CD1c-positive myeloid dendritic cell (primary cell): ENCODE results near the gene FURIN.
"Not testable (repeated sequence)": the region's sequence is repeated elsewhere in the genome, so short reads cannot be mapped to it uniquely, and the experiment has no call there.

Experiments
- DNase-seq: peaks from one replicate; pipeline ENCODE4 v3.0.0-alpha.2; 2016; ENCODE audit errors: extremely low spot score

Gene FURIN

DNA sequence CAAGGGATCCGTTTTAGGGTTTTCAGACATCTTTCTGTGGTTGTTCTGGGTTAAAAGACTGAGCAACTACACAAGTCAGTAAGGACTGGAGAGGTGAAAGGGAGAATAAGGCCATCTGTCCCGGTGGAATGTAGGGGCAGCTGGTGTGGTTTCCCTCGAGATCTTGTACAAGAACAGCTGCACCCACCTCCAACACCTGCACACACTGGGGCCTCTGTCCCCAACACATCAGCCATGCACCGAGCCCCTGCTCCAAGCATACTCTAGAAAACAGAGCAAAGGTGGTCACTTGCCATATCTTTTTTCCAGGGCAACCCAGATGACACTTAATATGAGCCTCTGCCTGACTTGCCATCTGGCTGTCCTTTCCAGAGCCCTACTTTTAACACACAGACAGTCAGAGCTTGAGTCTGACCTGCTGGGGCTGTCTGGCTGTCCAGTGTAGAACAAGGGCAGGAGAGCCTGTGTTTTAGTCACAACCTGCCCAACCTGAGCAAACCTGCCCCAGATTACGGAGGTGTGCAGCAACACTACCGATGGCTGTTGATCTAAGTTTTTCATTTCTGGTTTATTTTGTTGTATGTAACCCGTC lies 46.9 kb downstream of the FURIN start:
- DNase-seq, result no peak

DNA sequence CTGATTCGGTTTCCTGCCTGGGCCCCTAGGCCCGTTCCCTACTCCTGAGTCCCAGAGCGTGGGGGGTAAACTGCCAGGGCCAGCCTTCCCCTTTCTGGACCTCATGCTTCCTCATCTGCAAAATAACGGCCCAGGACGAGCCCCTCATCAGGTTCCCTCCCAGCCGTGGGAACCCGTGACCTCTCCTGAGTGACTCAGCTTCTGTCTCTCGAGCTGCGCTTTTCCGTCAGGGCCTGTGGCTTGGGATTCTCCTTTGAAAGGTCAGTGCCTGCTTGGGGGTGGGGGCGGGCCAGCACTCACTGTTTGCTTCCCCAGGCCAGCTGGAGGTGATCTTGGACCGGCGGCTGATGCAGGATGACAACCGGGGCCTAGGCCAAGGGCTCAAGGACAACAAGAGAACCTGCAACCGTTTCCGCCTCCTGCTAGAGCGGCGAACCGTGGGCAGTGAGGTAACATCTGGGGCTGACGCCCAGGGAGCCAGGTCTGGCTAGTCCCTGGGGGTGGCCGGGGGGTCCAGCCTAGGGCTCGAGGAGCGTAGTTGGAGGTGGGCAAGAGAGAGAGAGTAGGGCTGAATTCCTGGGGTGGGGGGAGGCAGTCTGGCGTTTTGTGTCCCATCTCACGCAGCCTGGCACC lies 47.5 kb downstream of the FURIN start:
- DNase-seq, result peak; percentile 98

DNA sequence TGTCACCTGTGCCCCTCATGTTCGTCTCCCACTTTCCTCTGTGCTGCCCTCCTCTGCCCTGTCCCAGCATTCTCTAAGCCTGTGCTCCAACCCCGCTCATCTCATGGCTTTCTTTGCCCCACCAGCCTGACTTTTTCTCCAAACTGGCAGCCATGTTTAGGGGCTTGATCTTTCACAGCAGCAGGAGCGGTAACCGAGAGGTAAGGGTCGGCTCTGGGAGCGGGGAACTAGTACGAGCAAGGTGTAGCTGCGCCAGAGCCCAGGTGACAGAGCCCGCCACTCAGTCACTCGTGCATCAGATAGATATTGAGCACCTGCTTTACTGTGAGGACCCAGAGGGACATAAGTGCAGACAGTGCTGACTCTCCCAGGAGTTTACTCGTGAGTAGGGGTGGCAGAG lies 48.1 kb downstream of the FURIN start:
- DNase-seq, result no peak

DNA sequence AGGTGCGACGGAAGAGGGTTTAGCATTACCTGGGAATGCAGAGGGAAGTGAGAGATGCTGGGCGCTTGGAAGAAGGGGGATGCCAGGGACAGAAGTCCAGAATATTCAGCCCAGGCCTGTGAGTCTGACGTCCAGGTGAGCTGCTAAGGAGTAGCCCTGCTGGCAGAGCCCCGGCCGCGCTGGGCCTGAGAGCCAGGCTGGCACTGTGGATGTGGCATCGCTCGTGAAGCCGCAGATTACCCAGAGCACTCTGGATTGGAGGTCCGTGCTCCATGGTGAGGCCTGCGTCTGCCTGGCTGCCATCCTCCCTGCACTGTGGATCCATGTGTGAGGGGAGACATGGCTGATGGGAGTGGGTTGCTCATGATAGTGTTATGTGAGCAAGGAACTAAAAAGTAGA lies 49.2 kb downstream of the FURIN start:
- no peak for DNase-seq

DNA sequence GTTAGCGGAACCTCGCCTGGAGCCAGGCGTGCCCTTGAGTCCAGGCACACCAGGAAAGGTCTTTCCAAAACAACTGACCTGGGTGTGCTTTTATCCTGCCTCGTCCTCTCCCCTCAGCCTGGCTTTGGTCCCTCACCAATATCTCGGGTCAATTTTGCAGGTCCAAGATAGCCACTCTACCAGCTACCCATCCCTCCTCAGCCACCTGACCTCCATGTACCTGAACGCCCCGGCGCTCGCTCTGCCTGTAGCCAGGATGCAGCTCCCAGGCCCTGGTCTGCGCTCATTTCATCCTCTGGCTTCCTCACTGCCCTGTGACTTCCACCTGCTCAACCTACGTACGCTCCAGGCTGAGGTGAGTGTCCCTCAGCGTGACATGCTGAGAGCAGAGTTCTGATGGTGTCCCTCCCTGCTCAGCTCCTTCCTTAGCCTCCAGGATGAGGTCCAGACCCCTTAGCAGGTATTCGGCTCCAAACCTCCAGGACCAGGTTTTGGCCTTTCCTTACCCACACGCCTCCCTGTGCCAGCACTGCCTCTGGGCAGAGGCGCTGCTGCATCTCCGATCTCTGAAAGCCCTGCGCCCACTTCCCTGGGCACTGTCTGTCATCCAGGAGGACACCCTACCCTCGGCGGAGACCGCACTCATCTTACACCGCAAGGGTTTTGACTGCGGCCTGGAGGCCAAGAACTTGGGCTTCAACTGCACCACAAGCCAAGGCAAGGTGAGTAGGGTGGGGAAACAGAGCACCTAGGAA lies 49.8 kb downstream of the FURIN start:
- no peak for DNase-seq

DNA sequence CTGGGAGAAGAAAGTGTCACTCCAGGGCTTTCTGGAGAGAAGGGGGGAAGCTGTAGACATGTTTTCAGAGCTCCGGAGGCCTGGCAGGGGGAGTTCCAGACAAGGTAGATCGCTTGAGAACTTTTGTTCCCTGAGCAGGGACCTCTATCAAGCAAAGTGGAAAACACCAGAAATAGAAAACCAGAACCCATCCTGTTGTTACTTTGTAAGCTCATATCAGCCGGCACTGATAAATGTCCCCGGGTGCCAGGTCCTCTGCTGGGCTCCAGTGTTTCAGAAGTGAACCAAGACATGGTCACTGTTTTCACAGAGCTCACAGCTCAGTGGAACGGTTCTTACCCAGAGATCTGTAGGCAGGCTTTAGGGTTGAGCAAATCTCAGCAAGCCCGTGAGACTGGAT lies 50.4 kb downstream of the FURIN start:
- no peak for DNase-seq

DNA sequence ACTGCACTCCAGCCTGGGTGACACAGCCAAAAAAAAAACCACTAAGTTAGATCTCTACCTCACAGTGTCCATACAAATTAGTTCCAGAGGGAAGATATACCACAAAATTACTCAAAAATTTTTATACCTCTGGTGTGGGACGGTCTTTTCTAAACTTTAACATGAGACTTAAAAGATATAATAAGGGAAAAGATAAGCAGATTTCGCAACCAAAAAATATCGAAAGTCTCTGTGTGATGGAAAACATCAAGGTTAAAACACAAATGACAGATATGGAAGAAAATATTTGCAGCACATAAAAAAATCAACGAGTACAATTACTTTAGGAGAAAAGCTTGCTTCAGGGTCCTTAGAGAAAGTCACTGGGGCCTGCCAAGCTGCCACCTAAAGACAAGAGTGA lies 53.5 kb downstream of the FURIN start:
- no peak for DNase-seq

DNA sequence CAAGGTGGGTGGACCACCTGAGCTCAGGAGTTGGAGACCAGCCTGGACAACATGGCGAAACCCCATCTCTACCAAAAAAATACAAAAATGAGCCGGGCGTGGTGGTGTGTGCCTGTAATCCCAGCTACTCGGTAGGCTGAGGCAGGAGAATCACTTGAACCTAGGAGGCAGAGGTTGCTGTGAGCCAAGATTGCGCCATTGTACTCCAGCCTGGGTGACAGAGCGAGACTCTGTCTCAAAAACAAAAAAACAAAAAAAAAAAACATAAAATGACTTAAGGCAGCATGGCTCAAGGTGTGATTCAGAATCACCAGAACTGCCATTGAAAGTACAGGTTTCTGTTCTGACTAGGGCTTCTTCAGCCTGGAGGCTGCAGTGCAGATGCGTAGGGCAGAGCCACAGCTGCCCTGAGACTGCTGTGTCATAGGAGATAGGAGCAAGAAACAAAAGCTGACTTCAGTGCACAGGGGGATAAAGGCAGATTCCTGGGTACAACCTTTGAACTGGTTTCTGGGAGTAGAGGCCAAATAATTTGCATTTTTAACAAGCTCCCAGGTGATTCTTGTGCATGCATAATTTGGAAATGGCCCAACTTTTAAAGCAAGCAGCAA lies 54.4 kb downstream of the FURIN start:
- not testable (repeated sequence) for DNase-seq

DNA sequence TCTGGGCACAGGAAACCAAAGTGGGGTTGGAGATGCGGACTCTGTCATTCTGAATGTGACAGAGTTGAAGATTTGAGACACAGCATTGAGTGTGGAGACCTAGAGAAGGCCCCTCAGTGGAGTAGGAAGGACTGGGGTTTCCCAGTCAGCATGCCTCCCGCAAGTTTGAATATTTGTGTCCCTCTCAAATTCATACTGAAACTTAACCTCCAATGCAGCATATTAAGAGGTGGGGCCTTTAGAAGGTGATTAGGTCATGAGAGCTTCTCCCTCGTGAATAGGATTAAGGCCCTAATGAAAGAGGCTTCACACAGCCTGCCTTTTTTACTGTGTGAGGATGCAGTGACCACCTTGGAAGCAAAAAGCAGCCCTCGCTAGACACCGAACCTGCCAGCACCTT lies 56.0 kb downstream of the FURIN start:
- DNase-seq, result no peak

DNA sequence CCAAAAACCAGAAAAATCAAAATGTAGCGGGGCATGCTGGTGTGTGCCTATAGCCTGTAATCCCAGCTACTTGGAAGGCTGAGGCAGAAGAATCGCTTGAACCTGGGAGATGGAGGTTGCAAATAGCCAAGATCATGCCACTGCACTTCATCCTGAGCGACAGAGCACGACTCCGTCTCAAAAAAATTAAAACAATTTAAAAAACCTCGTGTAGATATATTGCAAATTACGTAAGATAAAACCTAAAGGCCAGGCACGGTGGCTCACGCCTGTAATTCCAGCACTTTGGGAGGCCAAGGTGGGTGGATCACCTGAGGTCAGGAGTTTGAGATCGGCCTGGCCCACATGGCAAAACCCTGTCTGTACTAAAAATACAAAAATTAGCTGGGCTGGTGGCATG lies 58.4 kb downstream of the FURIN start:
- DNase-seq, result not testable (repeated sequence)

DNA sequence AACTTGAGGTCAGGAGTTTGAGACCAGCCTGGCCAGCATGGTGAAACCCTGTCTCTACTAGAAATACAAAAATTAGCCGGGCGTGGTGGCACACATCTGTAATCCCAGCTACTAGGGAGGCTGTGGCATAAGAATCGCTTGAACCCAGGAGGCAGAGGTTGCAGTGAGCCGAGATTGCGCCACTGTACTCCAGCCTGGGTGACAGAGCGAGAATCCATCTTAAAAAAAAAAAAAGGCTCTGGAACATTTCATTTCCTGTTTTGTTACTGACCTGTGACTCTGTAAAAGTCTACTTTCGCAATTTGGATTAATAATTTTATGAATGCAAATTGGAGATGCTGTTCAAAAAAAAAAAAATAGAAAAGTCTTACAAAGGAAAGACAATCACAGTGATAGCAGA lies 59.7 kb downstream of the FURIN start:
- peak; percentile 61 for DNase-seq

DNA sequence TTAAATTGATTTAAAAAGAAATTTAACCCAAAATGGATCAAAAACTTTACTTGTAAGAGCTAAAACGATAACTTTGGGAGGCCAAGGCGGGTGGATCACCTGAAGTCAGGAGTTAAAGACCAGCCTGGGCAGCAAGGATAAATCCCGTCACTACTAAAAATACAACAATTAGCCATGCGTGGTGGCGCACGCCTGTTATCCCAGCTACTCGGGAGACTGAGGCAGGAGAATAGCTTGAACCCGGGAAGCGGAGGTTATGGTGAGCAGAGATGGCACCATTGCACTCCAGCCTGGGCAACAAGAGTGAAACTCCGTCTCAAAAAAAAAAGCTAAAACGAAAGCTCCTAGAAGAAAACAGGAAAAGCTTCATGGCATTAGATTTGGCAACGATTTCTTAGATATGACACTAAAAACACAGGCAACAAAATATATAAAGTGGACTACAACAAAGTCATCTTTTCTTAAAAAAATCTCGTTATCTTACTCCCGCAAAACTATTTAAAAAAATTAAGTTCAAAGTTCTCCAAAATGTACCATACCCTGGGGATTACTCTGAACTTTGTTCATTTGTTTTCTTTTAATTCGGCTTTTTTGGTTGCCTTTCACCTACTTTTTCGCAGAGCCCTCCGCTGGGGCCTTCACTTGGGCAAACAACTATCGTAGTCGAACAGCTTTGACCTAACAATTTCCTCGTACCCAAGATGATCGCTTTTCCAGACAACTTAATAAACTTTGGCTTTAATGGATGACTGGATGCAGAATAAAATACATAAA lies 61.0 kb downstream of the FURIN start:
- DNase-seq, result peak; percentile 20

DNA sequence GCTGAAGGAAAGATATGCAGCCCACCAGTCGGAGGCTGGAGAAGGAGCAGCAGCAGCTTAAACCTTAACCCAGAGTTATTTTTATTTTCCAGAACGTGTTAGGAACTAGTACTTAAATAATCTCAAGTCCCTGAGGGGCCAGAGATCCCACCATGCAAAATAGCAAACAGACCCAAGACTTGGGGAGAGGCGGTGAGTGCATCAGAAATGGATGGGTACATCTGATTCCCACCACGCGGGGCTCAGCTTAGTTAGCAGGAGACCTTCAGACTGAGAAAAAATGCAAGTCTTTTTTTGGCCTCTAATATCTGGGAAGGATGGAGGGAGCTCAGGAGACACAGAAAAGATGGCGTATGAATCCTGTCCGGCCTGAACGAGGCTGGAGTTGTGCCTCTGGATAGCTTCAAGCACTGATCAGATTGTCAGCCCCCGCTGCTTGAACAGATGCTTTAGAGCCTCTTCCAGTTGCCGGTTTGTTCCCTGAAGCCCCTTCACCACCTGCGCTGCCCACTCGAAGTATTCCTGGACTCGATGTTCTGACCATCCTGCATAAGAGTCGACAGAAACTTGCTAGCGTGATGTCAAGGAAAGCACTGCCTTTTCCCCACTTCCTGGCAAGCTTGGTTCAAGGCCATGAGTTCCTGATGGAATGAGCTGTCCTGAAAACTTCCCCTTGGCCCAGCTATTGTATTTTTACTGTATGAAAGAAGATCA lies 62.6 kb downstream of the FURIN start:
- DNase-seq, result no peak

DNA sequence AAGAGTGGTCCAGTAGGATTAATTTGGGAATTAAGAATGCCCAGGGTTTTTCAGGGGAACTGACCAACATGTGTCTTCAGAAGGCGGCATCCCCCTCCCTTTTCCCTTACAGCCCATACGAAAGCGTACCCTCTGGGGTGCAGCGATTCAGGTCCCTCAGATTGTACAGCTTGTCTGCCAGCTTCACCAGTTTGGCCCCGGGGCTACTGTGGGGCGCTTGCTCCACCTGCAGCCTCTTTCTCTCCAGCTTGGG lies 63.1 kb downstream of the FURIN start:
- DNase-seq, result no peak

DNA sequence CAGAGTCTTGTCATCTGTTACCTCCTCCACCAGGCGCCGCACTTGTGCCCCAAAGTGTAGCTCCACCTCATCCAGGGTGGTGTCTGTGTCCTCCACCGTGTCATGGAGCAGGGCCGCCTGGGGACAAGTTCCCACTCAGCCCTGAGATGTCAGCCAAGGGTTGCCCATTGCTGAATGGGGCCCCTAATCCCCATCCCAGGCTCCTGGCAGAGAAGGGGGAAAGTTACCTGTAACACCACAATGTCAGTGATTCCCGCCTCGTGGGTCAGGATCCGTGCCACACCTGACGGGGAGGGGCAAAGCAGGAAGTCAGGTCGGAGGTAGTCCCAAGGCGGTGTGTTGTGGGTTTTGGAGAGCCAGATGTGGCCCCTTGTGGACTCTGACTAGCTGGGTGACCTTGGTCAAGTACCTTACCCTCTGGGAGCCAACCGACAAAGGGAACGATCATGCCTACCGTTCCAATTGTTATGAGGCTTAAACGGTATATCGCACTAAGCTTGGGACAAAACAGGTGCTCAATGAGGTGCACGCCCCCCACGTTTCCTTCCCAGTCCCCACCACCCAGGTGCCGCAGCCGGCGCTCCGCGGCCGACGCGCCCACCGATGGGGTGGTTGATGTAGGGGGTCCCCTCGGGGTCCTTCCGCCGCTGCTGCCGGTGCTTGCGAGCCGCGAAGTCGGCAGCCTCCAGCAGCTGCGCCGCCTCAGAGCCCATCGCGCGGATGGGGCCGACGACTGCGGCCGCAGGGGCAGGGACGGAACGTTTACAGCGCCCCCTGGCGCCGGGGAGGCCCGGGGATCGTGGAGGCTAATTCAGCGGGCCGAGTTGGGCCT lies 63.7 kb downstream of the FURIN start, which contains the start of gene HDDC3:
HDDC3 (minus strand) TSS at position 722 of the 832 bp plus-strand sequence; CDS start at position 713, 9 bp downstream.
- peak; percentile 92 for DNase-seq

DNA sequence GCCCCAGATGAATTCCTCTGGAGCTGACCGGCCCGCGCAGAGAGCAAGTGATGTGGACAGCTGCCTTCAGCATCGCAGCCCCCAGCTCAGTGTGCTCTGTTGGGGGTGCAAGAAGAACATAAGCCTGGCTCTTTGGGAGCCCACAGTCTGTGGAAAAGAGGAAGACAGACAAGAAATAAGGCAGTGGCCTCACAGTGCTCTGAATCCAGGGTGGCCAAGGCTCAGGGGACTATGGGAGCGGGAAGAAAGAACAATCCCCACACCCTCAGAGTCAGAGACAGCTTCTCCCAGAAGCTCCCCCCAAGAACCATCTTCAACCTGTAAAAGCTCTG lies 64.2 kb downstream of the FURIN start:
- DNase-seq, result no peak
